ENCODE data around the gene GPR25. TPM values are rescaled to one million over a fixed set of nuclear protein-coding genes. Genes with fewer than 3 reads are reported as not detected.

The GPR25 gene
- total RNA-seq, 1 donor from 2014 or later, result not detected

- no peaks in the 10 kb centered on the region for H3K36me3 Mint-ChIP-seq (ENCODE audit: low read depth)
- peaks cover 15% of the 10 kb centered on the region for H3K27me3 Mint-ChIP-seq (ENCODE audit: insufficient read depth)
- no peaks in the 10 kb centered on the region for H3K4me1 Mint-ChIP-seq (ENCODE audit: low read depth)
- no peak overlapping the region for H3K27ac Mint-ChIP-seq
- intact Hi-C loops (cut with micrococcal nuclease), result no loop called here
- H3K4me3 Mint-ChIP-seq, result no peak overlapping the region
- no peaks in the 10 kb centered on the region for H3K9me3 Mint-ChIP-seq
- DNase-seq (ENCODE audit: low spot score), result no peak
Measured at GRCh38 chr1:200912737-200913407, 40.1 kb downstream of the GPR25 start.

DNA sequence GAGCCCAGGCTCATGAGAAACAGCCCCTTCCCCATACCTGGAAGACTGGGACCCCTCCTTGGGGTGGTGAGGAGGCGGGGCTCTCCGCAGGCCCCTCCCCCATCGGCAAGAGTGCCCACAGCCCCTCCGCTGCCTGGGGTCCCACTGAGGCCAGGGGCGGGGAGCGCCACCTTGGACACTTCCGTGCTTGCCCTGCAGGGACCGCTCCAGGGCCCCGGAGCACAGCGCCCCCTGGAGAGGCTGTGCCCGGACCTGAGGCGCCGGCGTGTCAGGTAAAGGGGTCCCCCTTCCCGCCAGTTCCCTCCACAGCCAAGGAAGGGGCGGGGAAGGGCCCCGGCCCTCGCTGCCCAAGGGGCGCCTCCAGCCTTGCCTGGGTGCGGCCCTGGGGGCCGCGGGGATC, 43.4 kb downstream of the GPR25 start:
- Mint-ChIP-seq H3K36me3 (ENCODE audit: low read depth) (no peaks in the 10 kb centered on the region), H3K27ac (no peak overlapping the region), H3K9me3 (no peaks in the 10 kb centered on the region), H3K27me3 (ENCODE audit: insufficient read depth) (peaks cover 19% of the 10 kb centered on the region), H3K4me1 (ENCODE audit: low read depth) (no peaks in the 10 kb centered on the region), H3K4me3 (no peak overlapping the region)
- DNase-seq (ENCODE audit: low spot score), result no peak
- intact Hi-C loops (cut with micrococcal nuclease), result no loop called here

DNA sequence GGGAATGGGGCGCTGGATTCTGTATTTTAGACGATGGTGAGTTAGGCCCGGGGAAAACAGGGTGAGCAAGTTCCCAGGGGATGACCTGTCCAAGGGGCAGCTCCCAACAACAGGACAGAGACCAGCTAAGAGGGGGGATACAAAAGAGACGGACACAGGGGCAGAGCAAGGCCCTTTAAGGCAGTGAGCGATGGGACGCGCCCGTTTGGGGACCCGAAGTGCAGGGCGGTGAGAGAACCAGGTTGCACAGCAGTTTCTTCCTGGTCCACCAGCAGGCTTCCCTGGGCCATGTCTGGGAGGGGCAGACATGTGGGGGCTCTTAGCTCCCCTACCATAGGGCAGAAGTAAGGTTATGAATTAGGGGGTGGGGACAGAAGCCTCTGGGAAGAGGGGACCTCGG, 43.9 kb downstream of the GPR25 start:
- no peaks in the 10 kb centered on the region for H3K9me3 Mint-ChIP-seq
- H3K4me1 Mint-ChIP-seq (ENCODE audit: low read depth), result no peaks in the 10 kb centered on the region
- DNase-seq (ENCODE audit: low spot score), result no peak
- H3K36me3 Mint-ChIP-seq (ENCODE audit: low read depth), result no peaks in the 10 kb centered on the region
- no peak overlapping the region for H3K27ac Mint-ChIP-seq
- H3K27me3 Mint-ChIP-seq (ENCODE audit: insufficient read depth), result peaks cover 20% of the 10 kb centered on the region
- H3K4me3 Mint-ChIP-seq, result no peak overlapping the region
- intact Hi-C loops (cut with micrococcal nuclease), result no loop called here

DNA sequence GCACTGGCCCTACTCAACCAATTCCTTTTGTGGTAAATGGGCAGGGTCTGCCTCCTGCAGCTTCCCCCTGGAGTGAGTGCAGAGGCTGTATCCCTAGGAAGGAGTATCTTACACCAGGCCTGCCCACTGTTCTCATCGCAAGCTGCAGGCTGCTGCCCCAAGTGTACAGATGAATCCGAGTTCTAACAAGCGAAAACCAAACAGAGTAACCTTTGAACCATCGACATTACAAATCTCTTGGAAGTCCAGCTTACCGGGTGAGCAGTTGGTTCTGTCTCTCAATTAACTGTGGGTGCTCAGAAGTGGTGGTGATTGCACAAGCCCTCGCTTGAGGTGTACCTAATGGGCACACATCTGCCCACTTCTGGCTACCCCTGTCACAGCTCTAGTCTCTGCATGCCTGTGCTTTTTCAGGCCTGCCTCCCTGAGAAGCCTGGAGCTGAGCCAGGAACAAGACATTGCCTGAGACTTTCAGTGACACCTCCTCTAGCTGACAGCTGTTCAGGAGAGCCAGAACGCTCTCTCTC, 44.6 kb downstream of the GPR25 start:
- H3K4me3 Mint-ChIP-seq, result no peak overlapping the region

DNA sequence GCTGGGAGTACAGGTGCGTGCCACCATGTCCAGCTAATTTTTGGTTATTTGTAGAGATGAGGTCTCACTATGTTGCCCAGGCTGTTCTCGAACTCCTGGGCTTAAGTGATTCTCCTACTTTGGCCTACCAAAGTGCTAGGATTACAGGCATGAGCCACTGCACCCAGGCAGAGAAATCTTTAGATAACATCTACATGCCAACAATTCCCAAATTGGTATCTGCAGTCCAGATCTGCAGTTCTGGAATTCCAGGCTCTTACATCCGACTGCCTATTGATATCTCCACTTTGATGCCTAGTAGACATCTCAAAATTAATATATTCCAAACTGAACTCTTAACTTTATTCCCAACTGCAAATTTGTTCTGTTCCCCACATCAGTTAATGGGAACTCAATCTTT, 45.2 kb downstream of the GPR25 start:
- no peak overlapping the region for H3K27ac Mint-ChIP-seq
- intact Hi-C loops (cut with micrococcal nuclease), result no loop called here
- H3K36me3 Mint-ChIP-seq (ENCODE audit: low read depth), result no peaks in the 10 kb centered on the region
- no peak for DNase-seq (ENCODE audit: low spot score)
- H3K9me3 Mint-ChIP-seq, result no peaks in the 10 kb centered on the region
- H3K4me3 Mint-ChIP-seq, result no peak overlapping the region
- H3K27me3 Mint-ChIP-seq (ENCODE audit: insufficient read depth), result peaks cover 12% of the 10 kb centered on the region
- no peaks in the 10 kb centered on the region for H3K4me1 Mint-ChIP-seq (ENCODE audit: low read depth)

More for the DNA sequence above, 44.6 kb downstream of the GPR25 start:
- intact Hi-C loops (cut with micrococcal nuclease), result no loop called here
- Mint-ChIP-seq H3K36me3 (ENCODE audit: low read depth) (no peaks in the 10 kb centered on the region), H3K4me1 (ENCODE audit: low read depth) (no peaks in the 10 kb centered on the region), H3K27me3 (ENCODE audit: insufficient read depth) (peaks cover 17% of the 10 kb centered on the region), H3K9me3 (no peaks in the 10 kb centered on the region), H3K27ac (no peak overlapping the region)
- DNase-seq (ENCODE audit: low spot score), result no peak

GRCh38 chr1:200919386-200919785, 46.6 kb downstream of the GPR25 start:
- Mint-ChIP-seq H3K4me1 (ENCODE audit: low read depth) (no peaks in the 10 kb centered on the region), H3K36me3 (ENCODE audit: low read depth) (no peaks in the 10 kb centered on the region), H3K27me3 (ENCODE audit: insufficient read depth) (peaks cover 12% of the 10 kb centered on the region), H3K9me3 (no peaks in the 10 kb centered on the region), H3K27ac (no peak overlapping the region), H3K4me3 (no peak overlapping the region)
- no peak for DNase-seq (ENCODE audit: low spot score)
- intact Hi-C loops (cut with micrococcal nuclease), result no loop called here

DNA sequence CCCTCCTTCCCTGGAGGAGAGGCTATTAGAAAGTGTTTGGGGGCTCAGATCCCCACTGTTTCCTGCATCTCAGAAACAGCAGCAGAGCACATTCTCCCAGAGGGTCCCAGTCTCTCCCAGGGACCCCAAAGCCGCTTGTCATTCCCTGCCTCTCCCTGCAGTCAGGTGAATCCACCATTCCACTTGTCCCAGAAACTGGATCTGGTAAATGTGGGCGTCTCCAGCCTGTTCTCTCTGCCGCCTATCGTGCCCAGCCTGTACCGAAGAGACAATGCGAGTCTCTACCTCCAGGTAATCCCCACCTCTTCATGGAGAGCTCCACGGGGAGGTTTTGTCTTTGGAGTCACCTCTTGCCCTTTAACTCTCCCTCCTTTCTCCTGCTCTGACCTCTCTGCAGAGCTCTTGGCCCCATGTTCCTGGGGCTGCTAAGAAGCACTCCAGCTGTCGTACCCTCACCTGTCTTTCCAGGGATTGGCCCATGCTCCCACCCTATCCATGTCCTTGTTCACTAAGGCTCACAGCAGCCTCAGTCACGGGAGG, 48.9 kb downstream of the GPR25 start:
- H3K4me1 Mint-ChIP-seq (ENCODE audit: low read depth), result no peaks in the 10 kb centered on the region
- intact Hi-C loops (cut with micrococcal nuclease), result no loop called here
- DNase-seq (ENCODE audit: low spot score), result no peak
- no peak overlapping the region for H3K27ac Mint-ChIP-seq
- H3K4me3 Mint-ChIP-seq, result no peak overlapping the region
- H3K9me3 Mint-ChIP-seq, result no peaks in the 10 kb centered on the region
- peaks cover 16% of the 10 kb centered on the region for H3K27me3 Mint-ChIP-seq (ENCODE audit: insufficient read depth)
- no peaks in the 10 kb centered on the region for H3K36me3 Mint-ChIP-seq (ENCODE audit: low read depth)

GRCh38 chr1:200922406-200922805, 49.6 kb downstream of the GPR25 start:
- DNase-seq (ENCODE audit: low spot score), result no peak
- H3K9me3 Mint-ChIP-seq, result no peaks in the 10 kb centered on the region
- H3K4me1 Mint-ChIP-seq (ENCODE audit: low read depth), result no peaks in the 10 kb centered on the region
- intact Hi-C loops (cut with micrococcal nuclease), result no loop called here
- no peaks in the 10 kb centered on the region for H3K36me3 Mint-ChIP-seq (ENCODE audit: low read depth)
- peaks cover 19% of the 10 kb centered on the region for H3K27me3 Mint-ChIP-seq (ENCODE audit: insufficient read depth)
- no peak overlapping the region for H3K4me3 Mint-ChIP-seq
- no peak overlapping the region for H3K27ac Mint-ChIP-seq

GRCh38 chr1:200923601-200924000, 50.8 kb downstream of the GPR25 start:
- no peak for DNase-seq (ENCODE audit: low spot score)
- intact Hi-C loops (cut with micrococcal nuclease), result no loop called here
- no peaks in the 10 kb centered on the region for H3K4me1 Mint-ChIP-seq (ENCODE audit: low read depth)
- H3K27me3 Mint-ChIP-seq (ENCODE audit: insufficient read depth), result peaks cover 26% of the 10 kb centered on the region
- no peaks in the 10 kb centered on the region for H3K9me3 Mint-ChIP-seq
- H3K27ac Mint-ChIP-seq, result no peak overlapping the region
- no peak overlapping the region for H3K4me3 Mint-ChIP-seq
- no peaks in the 10 kb centered on the region for H3K36me3 Mint-ChIP-seq (ENCODE audit: low read depth)

Other genes with a start within 250 kb of the GPR25 start
- gene DDX59, start 203.1 kb upstream of the GPR25 start, total RNA-seq, result 13.8 and 14.4 TPM in 2 replicates
- gene CAMSAP2, start 134.1 kb upstream of the GPR25 start, total RNA-seq, result 0.83 and 1.3 TPM in 2 replicates
- gene INAVA, start 21.9 kb downstream of the GPR25 start, total RNA-seq, result 0.16 TPM in 1 of 2 replicates, not detected in the other
- gene KIF21B, start 150.7 kb downstream of the GPR25 start, total RNA-seq, result 50.4 and 52.0 TPM in 2 replicates
- gene CACNA1S, start 239.4 kb downstream of the GPR25 start, total RNA-seq, result not detected in 2 replicates

Data from activated T-helper 1 cell treated with anti-CD3 and anti-CD28 coated beads, Interleukin-12 subunit alpha, Interleukin-12 subunit beta, Interleukin-2, Interleukin-4 antibody, amounts not matched to agents 30 ng/mL and 10 ng/mL and 1 ng/mL, durations not matched to agents 14 hours and 24 hours and 36 hours (primary cell).